ENCODE measurements around the gene ASXL1. TPM values are rescaled to one million over a fixed set of nuclear protein-coding genes. Genes with fewer than 3 reads are reported as not detected.

Gene ASXL1
- polyA plus RNA-seq, 1 of the 3 experiments (the other 2 are of a cell fraction) = 36.6 TPM

DNA sequence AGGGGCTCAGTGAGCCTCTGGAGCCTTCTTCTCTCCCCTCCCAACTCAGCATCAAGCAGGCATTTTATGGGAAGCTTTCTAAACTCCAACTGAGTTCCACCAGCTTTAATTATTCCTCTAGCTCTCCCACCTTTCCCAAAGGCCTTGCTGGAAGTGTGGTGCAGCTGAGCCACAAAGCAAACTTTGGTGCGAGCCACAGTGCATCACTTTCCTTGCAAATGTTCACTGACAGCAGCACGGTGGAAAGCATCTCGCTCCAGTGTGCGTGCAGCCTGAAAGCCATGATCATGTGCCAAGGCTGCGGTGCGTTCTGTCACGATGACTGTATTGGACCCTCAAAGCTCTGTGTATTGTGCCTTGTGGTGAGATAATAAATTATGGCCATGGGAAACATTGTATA lies 78.8 kb downstream of the ASXL1 start:
- ChIA-PET CTCF (interaction anchor here (0.7 to 1.5 kb wide), 4 partner anchors 9 to 48 kb away, joined by 3 read pairs; no protein-coding TSS in a partner anchor), POLR2A (no interaction called here)
- Histone ChIP-seq H3K79me2 (ENCODE audit: insufficient read depth) (peaks cover 12% of the 10 kb centered on the region), H3K36me3 (replicated peaks in 1 of 2; ENCODE audit: control insufficient read depth in 1 of 2, insufficient read depth in 2 of 2, low read length in 1 of 2) (peaks cover 64 to 91% of the 10 kb centered on the region in 2 experiments), H3K27ac (ENCODE audit: low read depth in 2 of 2, low read length in 1 of 2) (no peak overlapping the region; a peak in 1 of 4 replicates), H3F3A (replicated peaks; ENCODE audit: insufficient read depth) (peaks cover 17% of the 10 kb centered on the region), H3K9me2 (no peaks in the 10 kb centered on the region), H2AFZ (ENCODE audit: low read depth) (no peak overlapping the region), H3K4me2 (no peak overlapping the region), H4K20me1 (ENCODE audit: insufficient read depth) (peaks cover 6% of the 10 kb centered on the region), H3K27me3 (ENCODE audit: insufficient read depth) (no peaks in the 10 kb centered on the region), H3K9me3 (no peaks in the 10 kb centered on the region), H3K4me1 (ENCODE audit: control insufficient read depth in 1 of 2, insufficient read depth in 2 of 2, low read depth in 1 of 2, low read length in 1 of 2) (peaks cover 0 to 4% of the 10 kb centered on the region in 2 experiments; a peak in 1 of 4 replicates), H3K4me3 (ENCODE audit: low read depth in 2 of 2, low read length in 1 of 2) (no peak overlapping the region; a peak in 1 of 4 replicates), H3K9ac (no peak overlapping the region)
- DNase-seq = no peak
- WGBS (ENCODE audit: low lambda C conversion rate) = 97% methylated on average over 7 of the region's 7 CpGs
- TF ChIP-seq YY1 (IDR thresholded peaks at IDR 0.05; ENCODE audit: low read depth) = no peak
- no peak for TF ChIP-seq RAD21 (IDR thresholded peaks at IDR 0.05; ENCODE audit: low read length)
- no peak for TF ChIP-seq NFIC (IDR thresholded peaks at IDR 0.05; ENCODE audit: borderline replicate concordance)
- TF ChIP-seq, protein P1, sequence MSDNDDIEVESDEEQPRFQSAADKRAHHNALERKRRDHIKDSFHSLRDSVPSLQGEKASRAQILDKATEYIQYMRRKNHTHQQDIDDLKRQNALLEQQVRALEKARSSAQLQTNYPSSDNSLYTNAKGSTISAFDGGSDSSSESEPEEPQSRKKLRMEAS (IDR thresholded peaks at IDR 0.05; ENCODE audit: low read depth) = no peak
- no peak for TF ChIP-seq USF1 (IDR thresholded peaks at IDR 0.05; ENCODE audit: borderline replicate concordance, low read depth)
- TF ChIP-seq TEAD4 (IDR thresholded peaks at IDR 0.05; ENCODE audit: borderline replicate concordance, insufficient read depth) = no peak
- TF ChIP-seq FOXJ3 (CRISPR knock-in tag; IDR thresholded peaks at IDR 0.05) = no peak
- TF ChIP-seq TCF12 (IDR thresholded peaks at IDR 0.05) = no peak
- TF ChIP-seq EP300 (IDR thresholded peaks at IDR 0.05; ENCODE audit: borderline replicate concordance in 1 of 2, low read depth in 1 of 2, low read length in 1 of 2) = no peak
- no peak for TF ChIP-seq FOXM1 (IDR thresholded peaks at IDR 0.05; ENCODE audit: low read depth)
- TF ChIP-seq GABPA (IDR thresholded peaks at IDR 0.05; ENCODE audit: low read depth) = no peak
- TF ChIP-seq SMC3 (IDR thresholded peaks at IDR 0.05; ENCODE audit: low read depth, low read length) = no peak
- TF ChIP-seq, protein P2, sequence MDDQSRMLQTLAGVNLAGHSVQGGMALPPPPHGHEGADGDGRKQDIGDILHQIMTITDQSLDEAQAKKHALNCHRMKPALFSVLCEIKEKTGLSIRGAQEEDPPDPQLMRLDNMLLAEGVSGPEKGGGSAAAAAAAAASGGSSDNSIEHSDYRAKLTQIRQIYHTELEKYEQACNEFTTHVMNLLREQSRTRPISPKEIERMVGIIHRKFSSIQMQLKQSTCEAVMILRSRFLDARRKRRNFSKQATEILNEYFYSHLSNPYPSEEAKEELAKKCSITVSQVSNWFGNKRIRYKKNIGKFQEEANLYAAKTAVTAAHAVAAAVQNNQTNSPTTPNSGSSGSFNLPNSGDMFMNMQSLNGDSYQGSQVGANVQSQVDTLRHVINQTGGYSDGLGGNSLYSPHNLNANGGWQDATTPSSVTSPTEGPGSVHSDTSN (IDR thresholded peaks at IDR 0.05) = no peak
- no peak for TF ChIP-seq TAF1 (IDR thresholded peaks at IDR 0.05; ENCODE audit: borderline replicate concordance, low read depth, low read length)
- TF ChIP-seq POLR2AphosphoS5 (IDR thresholded peaks at IDR 0.05; ENCODE audit: low read depth, low read length) = no peak

- H3K9ac ChIP-seq = no peak overlapping the region
- 92% methylated on average over 4 of the region's 5 CpGs for WGBS (ENCODE audit: low lambda C conversion rate)
- no peak overlapping the region for H3K27ac ChIP-seq (ENCODE audit: low read depth in 2 of 2, low read length in 1 of 2)
- no peak overlapping the region; a peak in 1 of 4 replicates for H3K4me3 ChIP-seq (ENCODE audit: low read depth in 2 of 2, low read length in 1 of 2)
- CTCF ChIA-PET = interaction anchor here (0.7 kb wide), 1 partner anchor 8 kb away, joined by 3 read pairs; no protein-coding TSS in a partner anchor
- H3K9me3 ChIP-seq = no peaks in the 10 kb centered on the region
- H3F3A ChIP-seq (replicated peaks; ENCODE audit: insufficient read depth) = peaks cover 21% of the 10 kb centered on the region
- no peak overlapping the region for H3K4me2 ChIP-seq
- H4K20me1 ChIP-seq (ENCODE audit: insufficient read depth) = peaks cover 8% of the 10 kb centered on the region; the same call in 1 of the 2 replicates
- no peaks in the 10 kb centered on the region for H3K27me3 ChIP-seq (ENCODE audit: insufficient read depth)
- H3K9me2 ChIP-seq = no peaks in the 10 kb centered on the region
- peaks cover 0 to 4% of the 10 kb centered on the region in 2 experiments; a peak in 1 of 4 replicates for H3K4me1 ChIP-seq (ENCODE audit: control insufficient read depth in 1 of 2, insufficient read depth in 2 of 2, low read depth in 1 of 2, low read length in 1 of 2)
- peak; percentile 47 for DNase-seq
- peaks cover 11% of the 10 kb centered on the region; the same call in 1 of the 2 replicates for H3K79me2 ChIP-seq (ENCODE audit: insufficient read depth)
- H3K36me3 ChIP-seq (replicated peaks in 1 of 2; ENCODE audit: control insufficient read depth in 1 of 2, insufficient read depth in 2 of 2, low read length in 1 of 2) = peaks cover 61 to 89% of the 10 kb centered on the region in 2 experiments
- POLR2A ChIA-PET = no interaction called here
- no peak overlapping the region for H2AFZ ChIP-seq (ENCODE audit: low read depth)
- no peak for TF ChIP-seq TEAD4 (IDR thresholded peaks at IDR 0.05; ENCODE audit: borderline replicate concordance, insufficient read depth)
- TF ChIP-seq REST (IDR thresholded peaks at IDR 0.05; ENCODE audit: low read depth, low read length) = no peak
- no peak for TF ChIP-seq RCOR1 (IDR thresholded peaks at IDR 0.05; ENCODE audit: low read length)
- no peak for TF ChIP-seq ZBTB33 (IDR thresholded peaks at IDR 0.05; ENCODE audit: borderline replicate concordance, low read depth)
- TF ChIP-seq POLR2AphosphoS5 (IDR thresholded peaks at IDR 0.05; ENCODE audit: low read depth, low read length) = no peak
- no peak for TF ChIP-seq USF1 (IDR thresholded peaks at IDR 0.05; ENCODE audit: borderline replicate concordance, low read depth)
Measured at GRCh38 chr20:32437391-32438074, 79.4 kb downstream of the ASXL1 start.
